GM21447 (cell line): ENCODE results near the gene TCFL5.

ENCODE experiments used
- ATAC-seq: cut with Tn5 transposase; IDR thresholded peaks from one replicate; pipeline ENCODE4 v1.9.1; 2021; ENCODE audit not compliant: unreplicated experiment

Gene TCFL5

GRCh38 chr20:62824476-62825332, 36.9 kb downstream of the TCFL5 start:
- ATAC-seq: no peak

GRCh38 chr20:62823688-62824475, 37.7 kb downstream of the TCFL5 start:
- ATAC-seq: no peak

- ATAC-seq: peak; percentile 48
These were observed 38.6 kb downstream of the TCFL5 start for GRCh38 chr20:62822788-62823651.

- no peak for ATAC-seq
These were observed 39.3 kb downstream of the TCFL5 start for GRCh38 chr20:62822239-62822787.

- no peak for ATAC-seq
These were observed 39.9 kb downstream of the TCFL5 start for GRCh38 chr20:62821726-62822210.

- ATAC-seq: no peak
These were observed 40.5 kb downstream of the TCFL5 start for GRCh38 chr20:62820962-62821725.

GRCh38 chr20:62820208-62820961, 41.2 kb downstream of the TCFL5 start:
- ATAC-seq: no peak

- no peak for ATAC-seq
These were observed 42.0 kb downstream of the TCFL5 start for GRCh38 chr20:62819494-62820174.

- no peak for ATAC-seq
These were observed 42.8 kb downstream of the TCFL5 start for GRCh38 chr20:62818592-62819493.

GRCh38 chr20:62817975-62818591, 43.5 kb downstream of the TCFL5 start:
- no peak for ATAC-seq

- ATAC-seq: no peak
These were observed 44.4 kb downstream of the TCFL5 start, which contains the start of gene COL9A3 for GRCh38 chr20:62816884-62817873. TSS of gene COL9A3 (plus strand) at chr20:62817050. CDS start at chr20:62817065, 15 bp downstream.

GRCh38 chr20:62816031-62816883, 45.4 kb downstream of the TCFL5 start:
- no peak for ATAC-seq

GRCh38 chr20:62815066-62815991, 46.3 kb downstream of the TCFL5 start:
- ATAC-seq: no peak

GRCh38 chr20:62814709-62815065, 46.9 kb downstream of the TCFL5 start:
- no peak for ATAC-seq
